H1 (cell line): Measurements from ENCODE around the gene XPO5. TPM values are rescaled to one million over a fixed set of nuclear protein-coding genes. Genes with fewer than 3 reads are reported as not detected.
A peak's percentile ranks its signal among the peaks of the same experiment; 100 is the strongest.

ENCODE experiments used
- CHD7 ChIP-seq: fragments of 300-600 bp; sonication (generic); IDR thresholded peaks from 2 replicates; pipeline ENCODE4 v1.7.1; 2012; ENCODE audit warnings: low read length, moderate library complexity, mild to moderate bottlenecking, inconsistent platforms; ENCODE audit not compliant: insufficient replicate concordance
- GABPA ChIP-seq: IDR thresholded peaks from 2 replicates; pipeline ENCODE4 v1.6.1; 2011; ENCODE audit warnings: mild to moderate bottlenecking, low read length, moderate library complexity, borderline replicate concordance; ENCODE audit not compliant: insufficient read depth
- JUND ChIP-seq: IDR thresholded peaks from 2 replicates; pipeline ENCODE4 v1.6.1; 2011; ENCODE audit warnings: mild to moderate bottlenecking, improper control_type of control experiment, low read length
- POLR2AphosphoS5 ChIP-seq: IDR thresholded peaks from 2 replicates; pipeline ENCODE4 v1.6.1; 2011; ENCODE audit warnings: low read depth, low read length
- SIN3A ChIP-seq, 2 experiments: IDR thresholded peaks in 1 of 2; conservative IDR thresholded peaks in 1 of 2; 2 replicates each; pipeline ENCODE4 v1.6.1; 2011 to 2012; ENCODE audit warnings: low read length in 2 of 2, improper control_type of control experiment in 1 of 2, low read depth in 1 of 2, mild to moderate bottlenecking in 1 of 2
- SUZ12 ChIP-seq: fragments of 200-600 bp; sonication (generic); IDR thresholded peaks from 2 replicates; pipeline ENCODE4 v1.6.1; 2012; ENCODE audit warnings: mild to moderate bottlenecking, inconsistent platforms, low read length, moderate library complexity, mixed read lengths
- TAF1 ChIP-seq: IDR thresholded peaks from 2 replicates; pipeline ENCODE4 v1.6.1; 2011; ENCODE audit warnings: mild to moderate bottlenecking, low read depth, low read length
- YY1 ChIP-seq: IDR thresholded peaks from 2 replicates; pipeline ENCODE4 v1.6.1; 2011; ENCODE audit warnings: low read depth, mild to moderate bottlenecking, low read length
- ZNF274 ChIP-seq: IDR thresholded peaks from 2 replicates; pipeline ENCODE4 v1.7.0; 2012; ENCODE audit warnings: low read length, borderline replicate concordance; ENCODE audit errors: extremely low read depth
- polyA plus RNA-seq, 7 experiments: library from polyadenylated mRNA; depleted of rRNA in 3 of 7; stranded (reverse) in 5 of 7; unstranded in 2 of 7; fragments of >200 nt in 5 of 7; fragments of 200-250 nt in 2 of 7; gene quantifications; 1 replicate in 5 of 7; 2 replicates in 1 of 7; 4 replicates in 1 of 7; pipeline versions ENCODE4 v1.2.1 to v1.2.3, GENCODE V29; 2011 to 2013; ENCODE audit warnings: missing spikeins in 2 of 7, mixed read lengths in 2 of 7
- total RNA-seq: library from RNA; stranded (reverse); fragmentation: NEBNext Ultra II Directional; extraction: Animal tissue kit (Norgen Biotek cat#: 25700); gene quantifications from 2 replicates; pipeline ENCODE4 v1.2.1, GENCODE V29; 2021

The XPO5 gene
- total and polyA plus RNA-seq, 2 of the 8 experiments (the other 6 are each of a cell fraction or from before 2014, with no cell fraction given): 80.6 to 95.7 TPM

GRCh38 chr6:43509142-43509983, 66.5 kb downstream of the XPO5 start (continued):
- TF ChIP-seq CHD7 (no peak), TAF1 (no peak), SUZ12 (peak; percentile 73), SIN3A (conservative IDR thresholded peaks at IDR 0.05 in 1 of 2, IDR thresholded peaks at IDR 0.05 in 1 of 2; ENCODE audit: low read depth in 1 of 2, low read length in 2 of 2) (no peak), JUND (no peak), GABPA (0 out of 2 replicates have a peak, but pooled peaks have one; percentile 37), POLR2AphosphoS5 (no peak), ZNF274 (no peak), YY1 (no peak)
